ENCODE data around the gene ACSF2. TPM values are rescaled to one million over a fixed set of nuclear protein-coding genes. Genes with fewer than 3 reads are reported as not detected.

Gene ACSF2
- polyA plus RNA-seq, 1 of the 3 experiments (the other 2 are of a cell fraction), result 46.6 TPM

DNA sequence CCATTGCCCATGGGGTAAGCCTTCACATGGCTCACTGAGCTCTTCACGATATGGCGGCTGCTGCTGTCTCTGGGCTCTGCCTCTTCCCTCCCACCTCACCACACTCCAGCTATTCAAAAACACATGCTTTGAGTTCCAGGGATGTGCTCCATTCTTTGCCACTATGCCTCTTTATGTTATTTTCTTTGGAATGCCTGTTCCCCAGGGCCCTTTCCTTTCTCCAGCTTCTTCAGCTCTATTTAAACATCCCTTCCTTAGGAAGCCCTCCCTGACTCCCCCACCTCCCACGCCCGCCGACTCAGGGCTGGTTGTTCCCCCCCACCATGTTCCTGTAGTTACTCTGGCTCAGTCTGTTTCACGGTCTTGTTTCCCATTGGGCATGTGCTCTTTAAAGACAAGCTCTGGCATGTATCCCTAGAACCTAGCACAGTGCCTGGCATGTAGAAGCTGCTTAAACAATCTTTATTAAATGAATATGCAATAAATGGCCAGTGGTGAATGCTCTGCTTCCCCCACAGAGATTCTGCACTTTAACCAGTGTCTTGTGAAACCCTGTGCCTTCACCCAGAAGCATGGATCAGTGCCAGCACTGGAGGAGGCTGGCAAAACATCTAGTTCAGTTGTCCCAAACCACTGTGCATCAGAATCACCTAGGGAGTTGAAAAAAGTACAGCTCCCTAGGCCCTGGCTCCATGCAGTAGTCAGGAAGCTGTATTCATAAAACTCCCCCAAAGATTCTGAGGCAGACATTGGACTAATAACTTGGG is 89.1 kb downstream of the ACSF2 start (continued):
- TF ChIP-seq TCF12 (IDR thresholded peaks at IDR 0.05) (no peak), RFX5 (IDR thresholded peaks at IDR 0.05; ENCODE audit: low read length) (no peak), GATA2 (CRISPR knock-in tag; IDR thresholded peaks at IDR 0.05) (no peak), NFIC (IDR thresholded peaks at IDR 0.05; ENCODE audit: borderline replicate concordance) (no peak), NRF1 (IDR thresholded peaks at IDR 0.05; ENCODE audit: low read depth, low read length) (no peak), USF2 (IDR thresholded peaks at IDR 0.05; ENCODE audit: borderline replicate concordance, low read depth, low read length) (no peak), MXI1 (IDR thresholded peaks at IDR 0.05; ENCODE audit: low read depth, low read length) (no peak), ELF1 (IDR thresholded peaks at IDR 0.05) (no peak)

- no peaks in the 10 kb centered on the region for H3K27me3 ChIP-seq (ENCODE audit: insufficient read depth)
- peaks cover 0 to 7% of the 10 kb centered on the region in 2 experiments; a peak in 1 of 4 replicates for H3K4me1 ChIP-seq (ENCODE audit: control insufficient read depth in 1 of 2, insufficient read depth in 2 of 2, low read depth in 1 of 2, low read length in 1 of 2)
- no peaks in the 10 kb centered on the region for H3F3A ChIP-seq (replicated peaks; ENCODE audit: insufficient read depth)
- H3K79me2 ChIP-seq (ENCODE audit: insufficient read depth), result no peaks in the 10 kb centered on the region
- ChIA-PET POLR2A (no interaction called here), CTCF (interaction anchor here (1.2 to 5.0 kb wide), 6 partner anchors 10 to 38 kb away, joined by 3 to 26 read pairs (median 5); no protein-coding TSS in a partner anchor)
- H4K20me1 ChIP-seq (ENCODE audit: insufficient read depth), result no peaks in the 10 kb centered on the region
- no peak overlapping the region for H3K4me2 ChIP-seq
- H2AFZ ChIP-seq (ENCODE audit: low read depth), result no peak overlapping the region
- no peaks in the 10 kb centered on the region for H3K36me3 ChIP-seq (replicated peaks in 1 of 2; ENCODE audit: control insufficient read depth in 1 of 2, insufficient read depth in 2 of 2, low read length in 1 of 2)
- TF ChIP-seq USF1 (IDR thresholded peaks at IDR 0.05; ENCODE audit: borderline replicate concordance, low read depth) (no peak), TAF1 (IDR thresholded peaks at IDR 0.05; ENCODE audit: borderline replicate concordance, low read depth, low read length) (no peak), FOXJ3 (CRISPR knock-in tag; IDR thresholded peaks at IDR 0.05) (no peak), FOSL2 (IDR thresholded peaks at IDR 0.05; ENCODE audit: borderline replicate concordance, low read depth) (no peak), REST (IDR thresholded peaks at IDR 0.05; ENCODE audit: low read depth, low read length) (no peak), RFX5 (IDR thresholded peaks at IDR 0.05; ENCODE audit: low read length) (no peak), JUND (IDR thresholded peaks at IDR 0.05) (no peak), ELF1 (IDR thresholded peaks at IDR 0.05) (no peak)
- H3K27ac ChIP-seq (ENCODE audit: low read depth in 2 of 2, low read length in 1 of 2), result no peak overlapping the region
- DNase-seq, result no peak
- no peaks in the 10 kb centered on the region for H3K9me3 ChIP-seq
- H3K4me3 ChIP-seq (ENCODE audit: low read depth in 2 of 2, low read length in 1 of 2), result no peak overlapping the region
- no peaks in the 10 kb centered on the region for H3K9me2 ChIP-seq
- H3K9ac ChIP-seq, result no peak overlapping the region
- WGBS (ENCODE audit: low lambda C conversion rate), result 88% methylated on average over 4 of the region's 4 CpGs
Measured at GRCh38 chr17:50517011-50517410, 91.0 kb downstream of the ACSF2 start.

All from SK-N-SH (cell line).